Stimulated activated CD8-positive, alpha-beta memory T cell treated with anti-CD3 and anti-CD28 coated beads, Interleukin-2, amount 100 ng/mL, for 1 hour (primary cell): ENCODE results near the gene THAP12.

Experiments used
- DNase-seq, 2 donors: peaks; one replicate each; pipeline ENCODE4 v3.0.0-alpha.2; 2020; ENCODE audit warnings: low read depth in 2 of 2

The THAP12 gene

GRCh38 chr11:76379807-76380158 is 1.1 kb downstream of the THAP12 start:
- no peak for DNase-seq

GRCh38 chr11:76376746-76377558 is 4.0 kb downstream of the THAP12 start:
- no peak for DNase-seq

GRCh38 chr11:76371170-76371569 is 9.8 kb downstream of the THAP12 start:
- DNase-seq = no peak

- DNase-seq = no peak
These were observed 11.5 kb downstream of the THAP12 start for GRCh38 chr11:76369406-76369805.

- no peak for DNase-seq
These were observed 12.4 kb downstream of the THAP12 start for GRCh38 chr11:76368490-76368889.

- DNase-seq = no peak
These were observed 15.8 kb downstream of the THAP12 start for GRCh38 chr11:76365038-76365679.

GRCh38 chr11:76362716-76363115 is 18.2 kb downstream of the THAP12 start:
- DNase-seq = no peak

- no peak for DNase-seq
These were observed 19.2 kb downstream of the THAP12 start for GRCh38 chr11:76361776-76362175.

- DNase-seq = no peak
These were observed 19.6 kb downstream of the THAP12 start for GRCh38 chr11:76361374-76361773.

GRCh38 chr11:76355172-76355571 is 25.8 kb downstream of the THAP12 start:
- no peak for DNase-seq

GRCh38 chr11:76348348-76348747 is 32.6 kb downstream of the THAP12 start:
- DNase-seq = no peak

- no peak for DNase-seq
These were observed 33.5 kb downstream of the THAP12 start for GRCh38 chr11:76347466-76347865.

GRCh38 chr11:76339221-76339620 is 41.7 kb downstream of the THAP12 start:
- no peak for DNase-seq

GRCh38 chr11:76337923-76338322 is 43.0 kb downstream of the THAP12 start:
- DNase-seq = no peak

- DNase-seq = no peak
These were observed 43.5 kb downstream of the THAP12 start for GRCh38 chr11:76337469-76337868.

- DNase-seq = no peak
These were observed 44.3 kb downstream of the THAP12 start for GRCh38 chr11:76336597-76336996.

- DNase-seq = no peak
These were observed 45.1 kb downstream of the THAP12 start for GRCh38 chr11:76335842-76336241.

- DNase-seq = no peak
These were observed 46.0 kb downstream of the THAP12 start for GRCh38 chr11:76334826-76335389.

GRCh38 chr11:76330651-76331050 is 50.3 kb downstream of the THAP12 start:
- DNase-seq = no peak

- DNase-seq = no peak
These were observed 50.9 kb downstream of the THAP12 start for GRCh38 chr11:76329983-76330382.

- DNase-seq = no peak
These were observed 51.8 kb downstream of the THAP12 start for GRCh38 chr11:76329084-76329648.

- no peak for DNase-seq
These were observed 53.1 kb downstream of the THAP12 start for GRCh38 chr11:76327756-76328388.
